ENCODE measurements around the gene CHST6.

DNA sequence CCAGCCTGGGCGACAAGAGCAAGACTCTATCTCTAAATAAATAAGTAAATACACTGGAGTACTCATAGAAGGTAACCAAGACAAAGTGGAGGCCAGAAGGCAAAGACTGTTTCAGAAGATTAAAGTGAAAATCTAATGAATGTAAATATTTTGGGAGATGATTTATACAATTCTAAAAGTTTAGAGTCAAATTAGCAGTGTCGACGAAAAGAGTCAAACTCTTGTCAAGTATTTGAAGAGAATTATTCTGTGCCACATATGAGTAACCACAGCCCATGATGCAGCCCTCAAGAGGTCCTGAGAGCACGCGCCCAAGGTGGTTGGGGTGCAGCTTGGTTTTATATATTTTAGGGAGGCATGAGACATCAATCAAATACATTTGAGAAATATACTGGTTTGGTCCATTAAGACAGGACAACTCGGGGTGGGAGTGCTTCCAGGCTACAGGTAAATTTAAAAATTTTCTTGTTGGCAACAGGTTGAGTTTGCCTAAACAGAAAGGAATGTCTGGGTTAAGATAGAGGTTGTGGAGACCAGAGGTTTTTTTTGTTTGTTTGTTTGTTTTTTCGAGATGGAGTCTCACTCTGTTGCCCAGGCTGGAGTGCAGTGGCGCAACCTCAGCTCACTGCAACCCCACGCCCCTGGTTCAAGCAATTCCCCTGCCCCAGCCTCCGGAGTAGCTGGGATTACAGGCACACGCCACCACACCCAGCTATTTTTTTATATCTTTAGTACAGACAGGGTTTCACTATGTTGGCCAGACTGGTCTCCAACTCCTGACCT lies 65.4 kb downstream of the CHST6 start:
- TF ChIP-seq, protein P1, sequence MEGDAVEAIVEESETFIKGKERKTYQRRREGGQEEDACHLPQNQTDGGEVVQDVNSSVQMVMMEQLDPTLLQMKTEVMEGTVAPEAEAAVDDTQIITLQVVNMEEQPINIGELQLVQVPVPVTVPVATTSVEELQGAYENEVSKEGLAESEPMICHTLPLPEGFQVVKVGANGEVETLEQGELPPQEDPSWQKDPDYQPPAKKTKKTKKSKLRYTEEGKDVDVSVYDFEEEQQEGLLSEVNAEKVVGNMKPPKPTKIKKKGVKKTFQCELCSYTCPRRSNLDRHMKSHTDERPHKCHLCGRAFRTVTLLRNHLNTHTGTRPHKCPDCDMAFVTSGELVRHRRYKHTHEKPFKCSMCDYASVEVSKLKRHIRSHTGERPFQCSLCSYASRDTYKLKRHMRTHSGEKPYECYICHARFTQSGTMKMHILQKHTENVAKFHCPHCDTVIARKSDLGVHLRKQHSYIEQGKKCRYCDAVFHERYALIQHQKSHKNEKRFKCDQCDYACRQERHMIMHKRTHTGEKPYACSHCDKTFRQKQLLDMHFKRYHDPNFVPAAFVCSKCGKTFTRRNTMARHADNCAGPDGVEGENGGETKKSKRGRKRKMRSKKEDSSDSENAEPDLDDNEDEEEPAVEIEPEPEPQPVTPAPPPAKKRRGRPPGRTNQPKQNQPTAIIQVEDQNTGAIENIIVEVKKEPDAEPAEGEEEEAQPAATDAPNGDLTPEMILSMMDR (IDR thresholded peaks at IDR 0.05; ENCODE audit: low read depth, low read length, poor library complexity, severe bottlenecking) = no peak
- TF ChIP-seq EZH2phosphoT487 (IDR thresholded peaks at IDR 0.05; ENCODE audit: borderline replicate concordance, low read length) = no peak
